NCI-H748 (cell line): ENCODE data around the gene MMP19.

Source experiments
- DNase-seq: peaks from one replicate; lab custom pipeline; 2025; ENCODE audit not compliant: unreplicated experiment; lab: John Stamatoyannopoulos, UW

MMP19 gene

DNA sequence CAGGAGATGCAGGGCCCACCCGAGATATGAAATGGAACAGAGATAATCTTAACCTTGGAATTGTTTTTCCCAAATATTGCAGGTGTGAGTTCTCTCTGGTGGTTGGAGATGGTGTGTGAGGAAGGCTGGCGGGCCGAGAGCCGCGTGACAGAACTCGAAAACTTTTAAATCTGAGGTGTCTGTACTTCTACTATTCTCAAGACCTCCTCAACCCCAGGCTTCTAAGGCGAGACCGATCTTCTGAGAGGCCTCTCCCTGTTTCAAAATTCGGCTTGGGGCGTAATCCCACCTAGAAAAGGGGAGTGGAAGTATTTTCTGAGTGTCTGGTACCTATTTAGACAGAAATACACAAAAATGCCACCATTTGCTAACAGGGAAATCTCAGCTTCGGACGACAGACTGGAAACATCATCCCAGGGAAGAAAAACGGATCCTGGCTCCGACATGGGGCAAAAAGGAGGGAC lies 25.8 kb downstream of the MMP19 start:
- DNase-seq, result no peak

DNA sequence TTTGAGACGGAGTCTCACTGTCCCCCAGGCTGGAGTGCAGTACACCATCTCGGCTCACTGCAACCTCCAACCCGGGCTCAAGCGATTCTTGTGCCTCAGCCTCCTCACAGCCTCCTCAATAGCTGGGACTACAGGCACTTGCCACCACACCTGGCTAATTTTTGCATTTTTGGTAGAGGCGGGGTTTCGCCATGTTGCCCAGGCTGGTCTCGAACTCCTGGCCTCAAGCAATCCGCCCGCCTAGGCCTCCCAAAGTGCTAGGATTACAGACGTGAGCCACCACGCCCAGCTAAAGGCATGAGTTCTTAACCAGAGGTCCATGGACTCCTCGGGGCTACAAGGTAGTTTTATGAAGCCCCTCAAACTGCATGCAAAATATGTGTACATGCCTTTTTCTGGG lies 27.3 kb downstream of the MMP19 start:
- DNase-seq, result no peak

DNA sequence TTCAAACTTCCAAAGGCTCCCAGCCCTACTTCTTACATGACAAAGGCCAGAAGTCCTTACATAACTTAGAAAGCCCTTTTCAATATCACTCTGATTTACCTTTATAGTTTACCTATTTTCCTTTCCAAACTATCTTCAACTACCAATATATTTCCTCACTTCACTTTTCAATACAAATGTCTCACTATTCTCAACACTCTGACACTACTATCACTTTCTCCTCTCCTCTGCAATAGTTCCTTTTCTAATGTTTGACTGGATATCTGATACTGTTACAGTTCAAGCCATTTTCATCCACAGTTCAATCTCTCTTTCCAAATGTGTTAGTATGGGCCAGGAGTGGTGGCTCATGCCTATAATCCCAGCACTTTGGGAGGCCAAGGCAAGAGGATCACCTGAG lies 28.5 kb downstream of the MMP19 start:
- DNase-seq, result no peak

DNA sequence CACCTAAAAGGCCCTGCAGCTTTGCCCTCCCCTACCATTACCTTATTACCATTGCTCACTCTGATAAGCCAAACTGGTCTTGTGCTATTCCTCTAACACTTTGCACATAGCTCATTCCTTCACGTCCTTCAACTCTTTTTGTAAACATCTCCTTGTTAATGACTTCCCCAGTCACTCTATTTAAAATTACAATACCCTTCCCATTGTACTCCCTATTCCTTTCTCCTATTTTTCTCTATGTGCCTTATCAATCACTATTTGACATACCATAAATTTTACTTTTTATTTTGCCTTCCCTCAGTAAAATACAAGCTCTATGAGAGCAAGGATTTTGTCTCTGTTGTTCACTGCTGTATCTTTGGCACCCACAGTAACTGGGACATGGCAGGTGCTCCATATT lies 30.6 kb downstream of the MMP19 start:
- no peak for DNase-seq

DNA sequence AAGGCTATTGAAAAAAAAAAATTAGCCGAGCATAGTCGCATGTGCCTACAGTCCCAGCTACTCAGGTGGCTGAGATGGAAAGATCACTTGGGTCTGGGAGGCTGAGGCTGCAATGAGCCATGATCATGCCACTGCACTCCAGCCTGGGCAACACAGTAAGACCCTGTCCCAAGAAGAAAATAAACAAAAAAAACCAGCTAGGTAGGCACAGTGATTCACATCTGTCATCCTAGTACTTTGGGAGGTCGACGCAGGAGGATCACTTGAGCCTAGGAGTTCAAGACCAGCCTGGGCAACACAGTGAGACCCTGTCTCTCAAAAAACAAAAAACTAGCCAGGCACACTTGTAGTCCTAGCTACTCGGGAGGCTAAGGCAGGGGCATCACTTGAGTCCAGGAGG lies 33.5 kb downstream of the MMP19 start:
- no peak for DNase-seq

DNA sequence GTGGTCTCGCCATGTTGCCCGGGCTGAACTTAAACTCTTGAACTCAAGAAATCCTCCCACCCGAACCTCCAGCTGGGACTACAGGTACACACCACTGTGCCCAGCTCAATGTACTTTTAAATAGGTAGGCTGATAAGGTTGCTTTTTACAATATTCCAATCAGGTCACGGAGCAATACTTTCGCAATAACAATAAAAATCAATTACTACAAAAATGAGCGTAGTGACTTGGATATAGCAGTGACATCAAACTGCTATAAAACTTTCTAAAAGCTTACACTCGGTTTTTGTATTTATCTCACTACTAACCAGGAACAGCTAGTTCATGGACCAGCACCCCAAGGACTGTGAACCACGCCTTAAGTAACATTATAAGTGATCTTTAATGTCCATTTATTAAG lies 35.8 kb downstream of the MMP19 start:
- DNase-seq, result no peak

DNA sequence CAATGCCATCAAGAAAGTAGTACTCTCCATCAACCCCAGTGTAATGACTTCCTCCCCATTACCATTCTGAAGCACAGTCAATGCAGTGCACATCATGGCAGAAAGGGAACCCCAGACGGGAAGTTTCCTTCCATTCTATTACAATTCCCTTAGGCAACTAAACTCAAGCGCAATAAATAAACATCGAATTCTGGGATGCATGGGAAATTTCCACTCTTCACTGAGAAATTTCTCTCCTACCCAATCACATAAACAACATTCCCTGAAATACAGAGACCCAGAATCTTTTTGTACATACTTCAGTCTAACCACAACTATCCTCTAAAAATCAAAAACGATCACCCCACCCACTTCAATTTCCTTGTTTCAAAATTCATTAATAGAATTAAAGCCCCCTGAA lies 45.2 kb downstream of the MMP19 start:
- no peak for DNase-seq

DNA sequence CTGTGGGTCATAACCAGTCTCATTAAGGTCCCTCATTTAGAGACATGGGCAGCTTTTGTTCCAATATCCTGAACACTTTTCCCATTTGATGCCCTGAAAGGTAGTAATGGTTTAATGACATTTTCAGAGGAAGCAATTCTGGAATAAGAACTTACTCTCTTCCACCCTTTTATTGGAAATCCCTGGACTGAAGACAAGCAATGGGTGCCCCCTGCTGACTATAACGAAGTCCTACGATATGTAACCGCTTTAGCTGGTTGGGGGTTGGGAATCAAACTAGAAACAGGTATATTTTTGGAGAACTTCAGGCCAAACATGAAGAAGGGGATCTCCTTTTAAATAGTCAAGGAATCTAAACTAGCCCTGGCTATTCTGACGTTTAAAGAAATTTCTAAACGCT lies 45.7 kb downstream of the MMP19 start:
- peak; percentile 26 for DNase-seq

DNA sequence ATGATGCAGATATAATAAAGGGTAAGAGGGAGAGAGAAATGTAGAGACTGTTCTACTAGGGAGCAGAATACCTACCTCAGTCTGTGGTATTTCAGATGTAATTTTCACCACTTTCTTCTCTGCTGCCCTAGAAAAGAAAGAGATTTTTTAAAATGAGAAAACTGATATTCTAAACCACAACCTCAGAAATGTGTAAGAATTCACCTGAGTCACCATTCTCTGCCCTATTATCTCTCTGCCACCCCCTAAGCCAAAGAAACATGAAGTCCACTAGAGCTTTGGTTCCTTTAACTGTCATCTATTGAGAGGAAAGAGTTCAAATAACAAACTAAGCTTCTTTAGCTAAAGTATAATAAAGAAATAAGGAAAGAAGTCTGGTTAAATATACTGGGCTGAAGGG lies 46.8 kb downstream of the MMP19 start:
- DNase-seq, result no peak

DNA sequence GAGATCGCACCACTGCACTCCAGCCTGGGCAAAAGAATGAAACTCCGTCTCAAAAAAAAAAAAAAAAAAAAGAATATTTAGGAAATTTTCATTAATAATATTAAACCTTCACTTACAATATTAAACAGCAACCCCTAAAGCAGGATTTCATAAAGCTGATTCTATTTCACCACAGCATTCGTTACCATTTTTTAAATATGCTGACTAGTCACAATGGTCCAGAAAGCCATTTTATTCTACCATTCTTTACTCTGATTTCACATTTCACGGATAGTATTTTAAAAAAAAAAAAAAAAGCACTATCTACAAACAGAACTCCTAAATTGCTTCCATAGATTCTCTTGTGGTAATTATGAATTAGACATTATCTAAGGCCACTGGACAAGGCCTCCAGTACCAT lies 52.8 kb downstream of the MMP19 start:
- DNase-seq, result no peak

DNA sequence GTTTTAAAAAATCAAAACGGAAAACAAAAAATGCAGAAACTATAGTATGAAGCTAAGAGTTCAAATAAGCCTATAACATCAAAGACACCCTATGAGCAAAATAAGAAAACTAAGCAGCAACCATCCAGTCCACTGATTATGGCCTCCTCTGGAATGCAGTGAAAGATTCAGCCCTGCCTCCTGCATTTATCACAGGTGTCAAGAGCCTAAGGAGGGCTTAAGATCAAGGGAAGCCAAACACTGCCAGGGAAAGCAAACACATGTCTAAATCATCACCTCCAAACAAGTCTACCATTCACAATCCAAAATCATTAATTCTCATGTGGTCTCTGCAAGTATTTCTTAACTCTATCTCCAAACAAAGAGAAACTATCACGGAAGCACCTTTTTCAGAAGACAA lies 53.6 kb downstream of the MMP19 start:
- DNase-seq, result no peak

DNA sequence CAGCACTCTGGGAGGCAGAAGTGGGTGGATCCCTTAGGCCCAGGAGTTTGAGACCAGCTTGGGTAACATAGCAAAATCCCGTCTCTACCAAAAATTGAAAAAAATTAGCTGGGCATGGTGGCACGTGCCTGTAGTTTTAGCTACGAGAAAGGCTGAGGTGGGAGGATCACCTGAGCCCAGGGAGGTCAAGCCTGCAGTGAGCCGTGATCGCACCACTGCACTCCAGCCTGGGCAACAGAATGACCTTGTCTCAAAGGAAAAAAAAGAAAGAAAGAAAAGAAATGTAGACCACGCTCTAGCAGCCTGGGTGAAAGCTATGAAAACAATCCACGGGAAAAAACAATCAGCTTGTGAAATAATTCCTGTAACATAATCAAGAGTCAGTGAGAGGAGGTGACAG lies 54.2 kb downstream of the MMP19 start:
- no peak for DNase-seq
